CD14-positive monocyte (primary cell): Measurements from ENCODE around the gene RNF44. TPM values are rescaled to one million over a fixed set of nuclear protein-coding genes. Genes with fewer than 3 reads are reported as not detected.

ENCODE experiments used
- DNase-seq, 3 donors: peaks; one replicate each; pipeline ENCODE4 v3.0.0-alpha.2; 2011 to 2022
- H2AFZ ChIP-seq: 2 replicates; pipeline ENCODE4 v1.6.0; 2012; ENCODE audit warnings: mild to moderate bottlenecking, low read depth, low read length, inconsistent platforms; ENCODE audit not compliant: insufficient read depth, poor library complexity, severe bottlenecking
- H3K27ac ChIP-seq, 2 donors: 1 replicate in 1 of 2; 2 replicates in 1 of 2; pipeline ENCODE4 v1.5.1; 2012 to 2013; ENCODE audit warnings: low read length in 2 of 2, control low read depth in 1 of 2, inconsistent platforms in 1 of 2, low read depth in 1 of 2, mild to moderate bottlenecking in 1 of 2
- H3K27me3 ChIP-seq, 2 donors: one replicate each; pipeline versions ENCODE4 v1.6.0 to v1.6.1; 2011 to 2013; ENCODE audit warnings: low read length in 2 of 2; ENCODE audit not compliant: control insufficient read depth in 2 of 2, insufficient read depth in 2 of 2
- H3K36me3 ChIP-seq, 2 donors: replicated peaks in 1 of 2; 1 replicate in 1 of 2; 2 replicates in 1 of 2; pipeline versions ENCODE4 v1.5.1 to v1.6.1; 2012 to 2013; ENCODE audit warnings: low read length in 2 of 2, control low read depth in 1 of 2, inconsistent platforms in 1 of 2, mild to moderate bottlenecking in 1 of 2; ENCODE audit not compliant: insufficient read depth in 2 of 2, control insufficient read depth in 1 of 2
- H3K4me1 ChIP-seq, 2 donors: 1 replicate in 1 of 2; 2 replicates in 1 of 2; pipeline versions ENCODE4 v1.5.1 to v1.6.1; 2012 to 2013; ENCODE audit warnings: low read length in 2 of 2, control low read depth in 1 of 2, inconsistent platforms in 1 of 2, mild to moderate bottlenecking in 1 of 2, moderate library complexity in 1 of 2; ENCODE audit not compliant: insufficient read depth in 2 of 2, control insufficient read depth in 1 of 2
- H3K4me2 ChIP-seq: replicated peaks from 2 replicates; pipeline ENCODE3; 2012; ENCODE audit warnings: low read length, moderate library complexity, mild to moderate bottlenecking; ENCODE audit not compliant: poor library complexity, severe bottlenecking; ENCODE audit errors: extremely low read depth
- H3K4me3 ChIP-seq, 3 experiments: fragments of 200-600 bp in 1 of 3; sonication (generic) in 1 of 3; replicated peaks in 1 of 3; 1 replicate in 2 of 3; 2 replicates in 1 of 3; pipeline ENCODE4 v1.5.1; 2011 to 2013; ENCODE audit warnings: low read length in 3 of 3, mild to moderate bottlenecking in 3 of 3, control low read depth in 2 of 3, low read depth in 2 of 3, inconsistent platforms in 1 of 3, moderate library complexity in 1 of 3
- H3K79me2 ChIP-seq: 2 replicates; pipeline ENCODE4 v1.6.0; 2012; ENCODE audit warnings: mild to moderate bottlenecking, control low read depth, inconsistent platforms, low read length, moderate library complexity; ENCODE audit not compliant: insufficient read depth
- H3K9ac ChIP-seq: 2 replicates; pipeline ENCODE4 v1.6.0; 2017; ENCODE audit warnings: low read length, mild to moderate bottlenecking; ENCODE audit not compliant: insufficient read depth, poor library complexity, severe bottlenecking
- H3K9me3 ChIP-seq, 2 donors: replicated peaks in 1 of 2; 1 replicate in 1 of 2; 2 replicates in 1 of 2; pipeline versions ENCODE4 v1.5.1 to v1.6.1; 2012 to 2013; ENCODE audit warnings: low read length in 2 of 2, control low read depth in 1 of 2; ENCODE audit not compliant: control insufficient read depth in 1 of 2, insufficient read depth in 1 of 2
- H4K20me1 ChIP-seq: 2 replicates; pipeline ENCODE4 v1.6.0; 2012; ENCODE audit warnings: mild to moderate bottlenecking, low read length, control low read depth, moderate library complexity; ENCODE audit not compliant: insufficient read depth
- H3K27ac Mint-ChIP-seq, 7 donors: one replicate each; pipeline ENCODE4 v1.8.0; 2020; ENCODE audit warnings: mild to moderate bottlenecking in 7 of 7, mixed read lengths in 7 of 7, moderate library complexity in 6 of 7, inconsistent platforms in 2 of 7
- H3K27me3 Mint-ChIP-seq, 3 donors: one replicate each; pipeline ENCODE4 v1.8.0; 2021 to 2022; ENCODE audit warnings: low read depth in 3 of 3, mild to moderate bottlenecking in 3 of 3, mixed read lengths in 3 of 3, moderate library complexity in 3 of 3, inconsistent platforms in 1 of 3
- H3K36me3 Mint-ChIP-seq, 2 donors: one replicate each; pipeline ENCODE4 v1.8.0; 2020; ENCODE audit warnings: mixed read lengths in 2 of 2, inconsistent platforms in 1 of 2, mild to moderate bottlenecking in 1 of 2
- H3K4me1 Mint-ChIP-seq: one replicate; pipeline ENCODE4 v1.8.0; 2020; ENCODE audit warnings: mild to moderate bottlenecking, mixed read lengths
- H3K4me3 Mint-ChIP-seq, 2 donors: one replicate each; pipeline ENCODE4 v1.8.0; 2020; ENCODE audit warnings: mild to moderate bottlenecking in 2 of 2, mixed read lengths in 2 of 2, moderate library complexity in 1 of 2
- H3K9me3 Mint-ChIP-seq, 7 donors: one replicate each; pipeline ENCODE4 v1.8.0; 2020 to 2022; ENCODE audit warnings: mixed read lengths in 7 of 7, mild to moderate bottlenecking in 6 of 7, moderate library complexity in 6 of 7, inconsistent platforms in 2 of 7
- CTCF ChIP-seq: fragments of 200-600 bp; IDR thresholded peaks from one replicate; pipeline ENCODE4 v1.8.0; 2022; ENCODE audit warnings: antibody characterized with exemption, mild to moderate bottlenecking
- WGBS: methylation state at CpG from one replicate; pipeline ENCODE4 v1.1.5; 2013; ENCODE audit warnings: missing lambda C conversion rate; ENCODE audit not compliant: insufficient coverage; 5-methylcytosine and 5-hydroxymethylcytosine counted together
- intact Hi-C, 2 donors: fragments of 100-400 bp; cut with micrococcal nuclease; formaldehyde crosslinking; loops; one replicate each; pipeline versions ENCODE4 v1.15.0 to v1.15.1; 2023
- polyA minus RNA-seq: library from RNA; depleted of rRNA, polyadenylated mRNA; stranded (reverse); fragments of >200 nt; gene quantifications from 2 replicates; pipeline ENCODE4 v1.2.3, GENCODE V29; 2012
- polyA plus RNA-seq, 3 donors: library from polyadenylated mRNA; depleted of rRNA in 1 of 3; unstranded in 2 of 3; stranded (reverse) in 1 of 3; fragments of 300-500 nt in 2 of 3; fragments of >200 nt in 1 of 3; fragmentation: Illumina TruSeq in 2 of 3; gene quantifications; 1 replicate in 2 of 3; 2 replicates in 1 of 3; pipeline ENCODE4 v1.2.3, GENCODE V29; 2012 to 2021
- total RNA-seq, 12 experiments: library from RNA in 1 of 12; stranded (reverse) in 1 of 12; fragments of 120-200 nt in 1 of 12; gene quantifications; one replicate each; pipeline ENCODE4 v1.2.4 and lab custom pipeline; 2013 to 2026; ENCODE audit warnings: mixed read lengths in 6 of 12, inconsistent platforms in 1 of 12

The RNF44 gene
- 21.7 TPM for total RNA-seq (2013)
- polyA plus RNA-seq = 100 to 1,000 TPM in 1 of 3 donors, 1 to 10 TPM in 2; 1.9 to 133 (median 3.1) TPM
- 22.3 and 37.3 TPM in 2 replicates for polyA minus RNA-seq
- 5.6 to 80.6 (median 25.8) reads per million in 11 experiments for total RNA-seq (lab: John Stamatoyannopoulos, UW)

GRCh38 chr5:176536902-176537553 is at the start of gene RNF44:
RNF44 (minus strand) TSS chr5:176537402; CDS start chr5:176532472, 4,930 bp downstream.
- H3K4me1 ChIP-seq = peaks cover 73 to 86% of the 10 kb centered on the region in 2 donors
- peaks cover 37% of the 10 kb centered on the region for H4K20me1 ChIP-seq
- peak within 1 kb of the TSS; percentile 69 for H2AFZ ChIP-seq
- H3K36me3 Mint-ChIP-seq = peaks cover 2 to 7% of the 10 kb centered on the region in 2 donors
- intact Hi-C loops = loop anchor here (2.0 to 10.0 kb wide), 7 partner anchors 35 to 765 kb away; partner anchors contain the start of genes FAF2 (in 2 of the 2), HIGD2A (in 2 of the 2), NOP16 (in 2 of the 2) and CLTB (in 1 of the 2)
- H3K27ac Mint-ChIP-seq = peak within 1 kb of the TSS; percentile 98 to 100 (median 99)
- H3K36me3 ChIP-seq = peaks cover under 1 to 2% of the 10 kb centered on the region in 2 donors
- peak within 1 kb of the TSS; percentile 83 for H3K9ac ChIP-seq
- H3K4me2 ChIP-seq = peak within 1 kb of the TSS; percentile 100
- DNase-seq = peak; percentile 91 to 96 (median 94)
- H3K4me3 ChIP-seq = peak within 1 kb of the TSS; percentile 64 to 98 (median 96)
- H3K27ac ChIP-seq = peak within 1 kb of the TSS; percentile 93 to 96
- H3K9me3 Mint-ChIP-seq = peaks cover 0 to 1% (median 0%) of the 10 kb centered on the region in 7 donors
- peaks cover 72% of the 10 kb centered on the region for H3K4me1 Mint-ChIP-seq
- peak within 1 kb of the TSS; percentile 95 for H3K4me3 Mint-ChIP-seq
- peaks cover 61% of the 10 kb centered on the region for H3K79me2 ChIP-seq
- no peaks in the 10 kb centered on the region for H3K27me3 Mint-ChIP-seq
- H3K9me3 ChIP-seq = no peaks in the 10 kb centered on the region
- no peak for TF ChIP-seq CTCF
- WGBS = 0% methylated on average over 55 of the region's 63 CpGs
- H3K27me3 ChIP-seq = no peaks in the 10 kb centered on the region

- Histone ChIP-seq H4K20me1 (no peaks in the 10 kb centered on the region), H3K9me3 (peaks cover 30 to 37% of the 10 kb centered on the region in 2 donors), H3K36me3 (no peaks in the 10 kb centered on the region), H2AFZ (no peak overlapping the region), H3K4me2 (no peak overlapping the region), H3K4me3 (no peak overlapping the region), H3K27me3 (no peaks in the 10 kb centered on the region), H3K9ac (no peak overlapping the region), H3K79me2 (no peaks in the 10 kb centered on the region), H3K4me1 (no peaks in the 10 kb centered on the region), H3K27ac (no peak overlapping the region)
- WGBS = 96% methylated on average over 4 of the region's 4 CpGs
- TF ChIP-seq CTCF = no peak
- no peak for DNase-seq
- Mint-ChIP-seq H3K9me3 (peaks cover 8 to 38% (median 36%) of the 10 kb centered on the region in 7 donors), H3K27ac (no peak overlapping the region), H3K27me3 (peaks cover 1 to 3% (median 2%) of the 10 kb centered on the region in 3 donors), H3K4me1 (no peaks in the 10 kb centered on the region), H3K36me3 (no peaks in the 10 kb centered on the region), H3K4me3 (no peak overlapping the region)
- intact Hi-C loops = no loop called here
These were observed 45.9 kb upstream of the RNF44 start for GRCh38 chr5:176583076-176583475.
